ENCODE measurements around the gene FAM107B.

The FAM107B gene

GRCh38 chr10:14784459-14785055, 9.9 kb upstream of the FAM107B start:
- TF ChIP-seq CTCF (IDR thresholded peaks at IDR 0.05), result no peak
- Histone ChIP-seq H3K4me3 (ENCODE audit: low read depth in 1 of 2, low read length in 1 of 2) (no peak overlapping the region), H3K4me1 (ENCODE audit: control insufficient read depth in 1 of 2, insufficient read depth in 1 of 2, low read depth in 1 of 2, low read length in 1 of 2) (peaks cover 11 to 12% of the 10 kb centered on the region in 2 experiments), H3K36me3 (no peaks in the 10 kb centered on the region), H3K27ac (no peak overlapping the region), H3K9me3 (no peaks in the 10 kb centered on the region), H3K27me3 (no peaks in the 10 kb centered on the region)

- no peak overlapping the region for H3K4me3 ChIP-seq (ENCODE audit: low read depth in 1 of 2, low read length in 1 of 2)
- TF ChIP-seq CTCF (IDR thresholded peaks at IDR 0.05), result no peak
- no peak overlapping the region for H3K27ac ChIP-seq
- H3K9me3 ChIP-seq, result no peaks in the 10 kb centered on the region
- H3K4me1 ChIP-seq (ENCODE audit: control insufficient read depth in 1 of 2, insufficient read depth in 1 of 2, low read depth in 1 of 2, low read length in 1 of 2), result peaks cover 11 to 12% of the 10 kb centered on the region in 2 experiments
- no peaks in the 10 kb centered on the region for H3K27me3 ChIP-seq
- H3K36me3 ChIP-seq, result no peaks in the 10 kb centered on the region
Measured at GRCh38 chr10:14782691-14783363, 8.1 kb upstream of the FAM107B start.

GRCh38 chr10:14781763-14782162, 7.1 kb upstream of the FAM107B start:
- Histone ChIP-seq H3K36me3 (no peaks in the 10 kb centered on the region), H3K4me3 (ENCODE audit: low read depth in 1 of 2, low read length in 1 of 2) (peak overlapping the region in 1 of 2 experiments; percentile 4), H3K27me3 (no peaks in the 10 kb centered on the region), H3K27ac (no peak overlapping the region), H3K4me1 (ENCODE audit: control insufficient read depth in 1 of 2, insufficient read depth in 1 of 2, low read depth in 1 of 2, low read length in 1 of 2) (peaks cover 14 to 16% of the 10 kb centered on the region in 2 experiments), H3K9me3 (no peaks in the 10 kb centered on the region)
- TF ChIP-seq CTCF (IDR thresholded peaks at IDR 0.05), result no peak

DNA sequence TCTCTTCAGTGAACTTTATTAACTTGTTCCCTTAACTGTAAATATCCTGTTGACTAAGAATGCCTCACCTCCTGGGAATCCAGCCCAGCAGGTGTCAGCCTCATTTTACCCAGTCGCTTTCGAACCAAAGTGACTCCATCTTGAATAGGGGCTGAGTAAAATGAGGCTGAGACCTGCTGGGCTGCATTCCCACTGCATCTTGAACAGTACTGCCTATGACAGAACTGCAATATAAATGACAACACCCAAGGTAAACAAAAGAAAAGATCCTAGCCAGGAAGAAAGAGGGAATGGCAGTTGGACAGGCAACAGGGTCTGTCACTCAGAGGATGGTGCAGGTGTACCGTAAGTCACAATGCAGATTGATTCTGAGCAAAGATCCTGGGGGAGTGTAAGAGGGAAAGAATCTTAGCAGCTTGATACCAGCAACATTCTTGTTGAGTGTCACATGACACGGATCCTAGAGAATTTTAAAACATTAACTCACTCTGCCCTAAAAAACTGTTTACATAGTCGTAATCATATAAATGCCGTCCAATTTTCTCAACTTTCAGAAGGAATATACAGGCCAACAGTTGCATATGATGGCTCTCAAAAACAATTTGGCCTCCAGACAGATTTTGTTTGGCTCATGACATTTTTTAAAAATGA, 4.4 kb upstream of the FAM107B start:
- peaks cover 14 to 16% of the 10 kb centered on the region in 2 experiments for H3K4me1 ChIP-seq (ENCODE audit: control insufficient read depth in 1 of 2, insufficient read depth in 1 of 2, low read depth in 1 of 2, low read length in 1 of 2)
- no peaks in the 10 kb centered on the region for H3K27me3 ChIP-seq
- no peaks in the 10 kb centered on the region for H3K36me3 ChIP-seq
- H3K4me3 ChIP-seq (ENCODE audit: low read depth in 1 of 2, low read length in 1 of 2), result no peak overlapping the region
- no peaks in the 10 kb centered on the region for H3K9me3 ChIP-seq
- TF ChIP-seq CTCF (IDR thresholded peaks at IDR 0.05), result no peak
- no peak overlapping the region for H3K27ac ChIP-seq

DNA sequence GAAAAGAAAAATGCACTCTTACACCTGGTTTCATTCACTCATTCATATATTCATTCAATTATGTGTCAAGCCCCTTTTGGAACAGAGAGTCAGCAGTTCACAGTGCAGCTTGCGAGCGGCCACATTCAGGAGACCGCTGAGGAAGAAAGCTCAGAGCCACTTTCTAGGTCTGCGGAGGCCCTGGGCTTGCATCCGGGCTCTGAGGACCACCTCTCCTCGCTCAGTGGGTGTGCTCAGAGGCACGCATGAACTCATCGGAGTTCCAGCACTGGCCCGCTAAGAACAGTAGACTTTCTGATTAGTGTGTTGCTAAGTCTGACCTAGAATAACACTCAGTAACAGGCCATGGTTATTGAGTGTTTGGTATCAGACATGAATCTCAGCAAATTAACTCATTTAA, 1.8 kb upstream of the FAM107B start:
- H3K4me1 ChIP-seq (ENCODE audit: control insufficient read depth in 1 of 2, insufficient read depth in 1 of 2, low read depth in 1 of 2, low read length in 1 of 2), result peaks cover 10 to 17% of the 10 kb centered on the region in 2 experiments
- no peaks in the 10 kb centered on the region for H3K36me3 ChIP-seq
- no peak for TF ChIP-seq CTCF (IDR thresholded peaks at IDR 0.05)
- no peaks in the 10 kb centered on the region for H3K27me3 ChIP-seq
- H3K9me3 ChIP-seq, result no peaks in the 10 kb centered on the region
- no peak overlapping the region for H3K4me3 ChIP-seq (ENCODE audit: low read depth in 1 of 2, low read length in 1 of 2)
- no peak overlapping the region for H3K27ac ChIP-seq
